Retinal pigment epithelial cell (primary cell): Measurements from ENCODE around the gene REC114.
"Not testable (repeated sequence)": the region's sequence is repeated elsewhere in the genome, so short reads cannot be mapped to it uniquely, and the experiment has no call there.

Source experiments
- DNase-seq: peaks from one replicate; pipeline ENCODE4 v3.0.0-alpha.2; 2010; ENCODE audit warnings: low read depth
- H3K4me3 ChIP-seq: 2 replicates; pipeline ENCODE4 v1.5.1; 2011; ENCODE audit warnings: mild to moderate bottlenecking, low read length, control low read depth, moderate library complexity
- TF ChIP-seq, protein P1 (sequence below): conservative IDR thresholded peaks from 2 replicates; pipeline ENCODE4 v1.5.1; 2011; ENCODE audit warnings: low read depth, low read length, control low read depth, inconsistent platforms

REC114 gene, protein sequence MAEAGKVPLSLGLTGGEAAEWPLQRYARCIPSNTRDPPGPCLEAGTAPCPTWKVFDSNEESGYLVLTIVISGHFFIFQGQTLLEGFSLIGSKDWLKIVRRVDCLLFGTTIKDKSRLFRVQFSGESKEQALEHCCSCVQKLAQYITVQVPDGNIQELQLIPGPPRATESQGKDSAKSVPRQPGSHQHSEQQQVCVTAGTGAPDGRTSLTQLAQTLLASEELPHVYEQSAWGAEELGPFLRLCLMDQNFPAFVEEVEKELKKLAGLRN

DNA sequence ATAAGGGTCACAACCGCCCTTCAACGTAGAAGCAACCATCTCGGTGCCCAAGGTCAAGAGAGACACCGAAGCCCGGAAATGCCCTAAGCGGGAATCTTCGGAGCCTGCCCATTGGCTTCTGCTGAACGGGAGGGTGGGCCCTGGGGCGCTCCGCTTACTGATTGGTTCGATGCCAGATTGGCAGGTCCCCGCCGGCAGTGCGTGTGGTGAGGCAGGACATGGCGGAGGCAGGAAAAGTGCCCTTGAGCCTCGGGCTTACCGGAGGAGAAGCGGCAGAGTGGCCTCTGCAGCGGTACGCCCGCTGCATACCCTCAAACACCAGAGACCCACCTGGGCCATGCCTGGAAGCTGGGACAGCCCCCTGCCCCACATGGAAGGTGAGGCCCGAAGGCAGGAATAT is at the start of gene REC114:
REC114 (plus strand) TSS at position 197 of the 400 bp plus-strand sequence; CDS start at position 219, 22 bp downstream.
- TF ChIP-seq, protein P1, sequence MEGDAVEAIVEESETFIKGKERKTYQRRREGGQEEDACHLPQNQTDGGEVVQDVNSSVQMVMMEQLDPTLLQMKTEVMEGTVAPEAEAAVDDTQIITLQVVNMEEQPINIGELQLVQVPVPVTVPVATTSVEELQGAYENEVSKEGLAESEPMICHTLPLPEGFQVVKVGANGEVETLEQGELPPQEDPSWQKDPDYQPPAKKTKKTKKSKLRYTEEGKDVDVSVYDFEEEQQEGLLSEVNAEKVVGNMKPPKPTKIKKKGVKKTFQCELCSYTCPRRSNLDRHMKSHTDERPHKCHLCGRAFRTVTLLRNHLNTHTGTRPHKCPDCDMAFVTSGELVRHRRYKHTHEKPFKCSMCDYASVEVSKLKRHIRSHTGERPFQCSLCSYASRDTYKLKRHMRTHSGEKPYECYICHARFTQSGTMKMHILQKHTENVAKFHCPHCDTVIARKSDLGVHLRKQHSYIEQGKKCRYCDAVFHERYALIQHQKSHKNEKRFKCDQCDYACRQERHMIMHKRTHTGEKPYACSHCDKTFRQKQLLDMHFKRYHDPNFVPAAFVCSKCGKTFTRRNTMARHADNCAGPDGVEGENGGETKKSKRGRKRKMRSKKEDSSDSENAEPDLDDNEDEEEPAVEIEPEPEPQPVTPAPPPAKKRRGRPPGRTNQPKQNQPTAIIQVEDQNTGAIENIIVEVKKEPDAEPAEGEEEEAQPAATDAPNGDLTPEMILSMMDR = no peak
- H3K4me3 ChIP-seq = no peak within 1 kb of the TSS
- no peak for DNase-seq

DNA sequence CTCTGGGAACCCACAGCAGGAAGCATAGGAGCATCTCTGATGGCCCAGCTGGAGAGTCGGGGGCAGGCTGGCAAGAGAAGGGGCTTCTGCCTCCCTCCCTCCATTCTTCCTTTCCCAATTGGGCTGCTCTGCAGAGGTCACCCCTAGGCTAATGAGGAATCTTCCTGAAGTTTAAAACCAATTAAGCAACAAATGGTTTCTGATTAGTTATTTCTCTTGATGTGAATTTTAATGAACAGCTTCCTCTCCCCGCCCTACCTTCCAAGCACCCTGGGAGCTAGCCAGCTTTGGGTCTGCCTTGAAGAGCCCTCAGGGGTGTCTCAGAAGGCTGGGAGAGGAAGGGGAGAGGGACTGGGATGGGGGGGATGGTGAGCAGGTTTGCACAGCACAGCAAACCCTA is 49.6 kb upstream of the REC114 start:
- TF ChIP-seq, protein P1 = no peak
- DNase-seq = no peak
- no peak overlapping the region for H3K4me3 ChIP-seq

DNA sequence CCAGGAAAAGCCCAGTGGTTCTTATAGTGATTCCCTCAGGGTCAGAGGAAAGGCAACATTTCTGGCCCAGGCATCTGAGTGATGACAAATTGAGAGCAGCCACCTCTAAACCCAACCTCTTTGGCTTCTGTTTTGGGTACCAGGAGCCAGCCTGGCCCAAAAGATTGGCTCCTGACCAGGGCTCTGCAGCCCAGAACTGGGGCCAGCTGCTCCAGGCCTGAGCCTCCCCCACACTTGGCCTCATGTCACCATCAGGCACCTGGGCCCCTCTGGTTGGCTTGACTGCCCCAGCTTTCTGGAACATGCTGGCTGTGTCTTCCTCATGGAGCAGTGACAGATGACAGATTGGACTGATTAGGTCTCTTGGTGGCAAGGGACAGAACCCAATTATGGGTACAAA is 48.2 kb upstream of the REC114 start:
- H3K4me3 ChIP-seq = no peak overlapping the region
- TF ChIP-seq, protein P1 = no peak
- no peak for DNase-seq

DNA sequence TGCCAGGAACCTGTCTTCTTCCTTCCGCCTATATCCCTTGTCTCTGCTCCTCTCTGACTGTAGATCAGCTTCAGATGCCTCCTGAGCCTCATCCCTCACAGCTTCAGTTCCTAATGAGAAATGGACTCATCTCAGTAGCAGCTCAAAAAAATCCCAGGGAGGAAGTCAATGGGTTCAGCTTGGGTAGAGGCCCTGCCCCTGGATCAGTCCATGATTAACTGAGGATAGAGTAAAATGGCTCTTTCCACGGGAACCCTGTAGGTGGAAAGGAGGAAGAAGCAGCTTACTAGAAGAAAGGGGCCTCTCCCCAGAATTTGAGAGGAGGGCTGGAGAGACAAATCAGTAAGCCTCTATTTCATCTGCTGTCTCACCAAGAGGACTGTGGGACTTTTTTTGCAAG is 47.3 kb upstream of the REC114 start:
- H3K4me3 ChIP-seq = no peak overlapping the region
- DNase-seq = no peak
- TF ChIP-seq, protein P1 = no peak

DNA sequence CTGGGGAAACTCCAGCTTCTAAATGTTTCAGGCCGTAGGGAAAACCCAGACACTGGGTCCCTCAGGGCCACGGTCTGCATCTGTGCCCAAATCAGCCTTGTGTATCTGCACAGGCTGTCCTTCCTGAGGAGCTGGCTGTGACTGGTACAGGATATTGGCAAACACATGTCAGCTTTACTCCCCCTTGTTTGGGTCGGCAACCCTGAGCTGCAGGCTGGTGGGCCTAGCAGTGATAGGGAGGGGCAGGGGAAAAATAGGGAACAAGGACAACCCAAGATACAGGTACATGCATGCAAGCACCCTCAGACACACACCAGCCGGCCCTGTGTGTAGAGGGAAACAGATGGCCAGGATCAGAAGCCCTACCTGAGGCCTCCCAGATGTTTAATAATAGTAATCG is 45.5 kb upstream of the REC114 start:
- TF ChIP-seq, protein P1 = no peak
- DNase-seq = no peak
- no peak overlapping the region for H3K4me3 ChIP-seq

DNA sequence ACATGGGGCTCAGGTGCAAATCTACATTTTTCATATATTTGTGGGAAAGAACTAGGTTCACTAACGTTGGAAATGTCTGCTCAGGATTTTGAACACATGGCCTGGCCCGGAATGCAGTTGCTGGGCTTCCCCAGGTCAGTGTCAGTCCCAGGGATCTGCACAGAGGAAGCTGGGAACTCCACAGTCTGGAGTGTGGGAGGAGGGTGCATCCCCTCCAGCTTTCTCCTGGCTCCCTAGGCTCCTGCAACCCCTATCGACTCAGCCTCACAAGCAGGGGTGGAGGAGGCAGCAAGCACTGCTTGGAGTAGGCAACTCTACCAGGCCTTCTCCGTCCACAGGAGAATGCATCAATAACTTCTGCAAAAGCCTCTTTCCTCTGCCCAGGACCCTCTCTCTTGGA is 44.1 kb upstream of the REC114 start:
- no peak for DNase-seq
- TF ChIP-seq, protein P1 = no peak

DNA sequence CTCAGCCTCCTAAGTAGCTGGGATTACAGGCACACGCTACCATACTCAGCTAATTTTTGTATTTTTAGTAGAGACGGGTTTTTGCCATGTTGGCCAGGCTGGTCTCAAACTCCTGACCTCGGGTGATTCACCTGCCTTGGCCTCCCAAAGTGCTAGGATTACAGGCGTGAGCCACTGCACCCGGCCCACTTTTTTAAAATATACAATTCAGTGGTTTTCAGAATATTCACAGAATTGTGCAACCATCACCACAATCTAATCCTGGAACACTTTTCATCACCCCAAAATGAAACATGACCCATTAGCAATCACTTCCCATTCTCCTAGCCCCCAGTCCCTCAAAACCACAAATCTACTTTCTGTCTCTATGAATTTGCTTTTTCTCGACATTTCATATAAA is 42.7 kb upstream of the REC114 start:
- not testable (repeated sequence) for DNase-seq, H3K4me3 ChIP-seq

More for the DNA sequence above, 44.1 kb upstream of the REC114 start:
- no peak overlapping the region for H3K4me3 ChIP-seq
